ENCODE measurements around the gene NOXA1. TPM values are rescaled to one million over a fixed set of nuclear protein-coding genes. Genes with fewer than 3 reads are reported as not detected.
A peak's percentile ranks its signal among the peaks of the same experiment; 100 is the strongest.

The NOXA1 gene
- total and polyA plus RNA-seq, 2 donors from 2014 or later, result 19.1 to 21.8 TPM

- H3K9me3 ChIP-seq (ENCODE audit: control insufficient read depth in 2 of 3, insufficient read depth in 1 of 3, low read length in 3 of 3), result no peaks in the 10 kb centered on the region
- no peaks in the 10 kb centered on the region for H3K36me3 ChIP-seq (ENCODE audit: control insufficient read depth in 2 of 3, insufficient read depth in 3 of 3, low read length in 3 of 3)
- DNase-seq (peak; percentile 84 to 90 (median 88)), FAIRE-seq (no peak)
- TF ChIP-seq, protein P1, sequence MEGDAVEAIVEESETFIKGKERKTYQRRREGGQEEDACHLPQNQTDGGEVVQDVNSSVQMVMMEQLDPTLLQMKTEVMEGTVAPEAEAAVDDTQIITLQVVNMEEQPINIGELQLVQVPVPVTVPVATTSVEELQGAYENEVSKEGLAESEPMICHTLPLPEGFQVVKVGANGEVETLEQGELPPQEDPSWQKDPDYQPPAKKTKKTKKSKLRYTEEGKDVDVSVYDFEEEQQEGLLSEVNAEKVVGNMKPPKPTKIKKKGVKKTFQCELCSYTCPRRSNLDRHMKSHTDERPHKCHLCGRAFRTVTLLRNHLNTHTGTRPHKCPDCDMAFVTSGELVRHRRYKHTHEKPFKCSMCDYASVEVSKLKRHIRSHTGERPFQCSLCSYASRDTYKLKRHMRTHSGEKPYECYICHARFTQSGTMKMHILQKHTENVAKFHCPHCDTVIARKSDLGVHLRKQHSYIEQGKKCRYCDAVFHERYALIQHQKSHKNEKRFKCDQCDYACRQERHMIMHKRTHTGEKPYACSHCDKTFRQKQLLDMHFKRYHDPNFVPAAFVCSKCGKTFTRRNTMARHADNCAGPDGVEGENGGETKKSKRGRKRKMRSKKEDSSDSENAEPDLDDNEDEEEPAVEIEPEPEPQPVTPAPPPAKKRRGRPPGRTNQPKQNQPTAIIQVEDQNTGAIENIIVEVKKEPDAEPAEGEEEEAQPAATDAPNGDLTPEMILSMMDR (IDR thresholded peaks at IDR 0.05; ENCODE audit: borderline replicate concordance, extremely low read depth, insufficient read depth), result peak; percentile 75
- H3K4me1 ChIP-seq (ENCODE audit: control insufficient read depth in 2 of 3, insufficient read depth in 2 of 3, low read depth in 1 of 3, low read length in 3 of 3), result peaks cover 0 to 11% (median 0%) of the 10 kb centered on the region in 3 donors
- intact Hi-C loops (cut with DNase I), result loop anchor here (5.0 kb wide), 1 partner anchor 110 kb away; no protein-coding TSS in a partner anchor
- peak overlapping the region in 1 of 3 donors; percentile 67 for H3K9ac ChIP-seq (ENCODE audit: low read length in 3 of 3)
- no peak overlapping the region for H3K4me3 ChIP-seq (ENCODE audit: low read length in 3 of 3)
- H3K27me3 ChIP-seq (ENCODE audit: control insufficient read depth, insufficient read depth, low read length), result no peaks in the 10 kb centered on the region
- no peak overlapping the region for H3K27ac ChIP-seq (ENCODE audit: low read depth in 2 of 2, low read length in 2 of 2)
These were observed 16.2 kb upstream of the NOXA1 start for GRCh38 chr9:137406876-137407589.

DNA sequence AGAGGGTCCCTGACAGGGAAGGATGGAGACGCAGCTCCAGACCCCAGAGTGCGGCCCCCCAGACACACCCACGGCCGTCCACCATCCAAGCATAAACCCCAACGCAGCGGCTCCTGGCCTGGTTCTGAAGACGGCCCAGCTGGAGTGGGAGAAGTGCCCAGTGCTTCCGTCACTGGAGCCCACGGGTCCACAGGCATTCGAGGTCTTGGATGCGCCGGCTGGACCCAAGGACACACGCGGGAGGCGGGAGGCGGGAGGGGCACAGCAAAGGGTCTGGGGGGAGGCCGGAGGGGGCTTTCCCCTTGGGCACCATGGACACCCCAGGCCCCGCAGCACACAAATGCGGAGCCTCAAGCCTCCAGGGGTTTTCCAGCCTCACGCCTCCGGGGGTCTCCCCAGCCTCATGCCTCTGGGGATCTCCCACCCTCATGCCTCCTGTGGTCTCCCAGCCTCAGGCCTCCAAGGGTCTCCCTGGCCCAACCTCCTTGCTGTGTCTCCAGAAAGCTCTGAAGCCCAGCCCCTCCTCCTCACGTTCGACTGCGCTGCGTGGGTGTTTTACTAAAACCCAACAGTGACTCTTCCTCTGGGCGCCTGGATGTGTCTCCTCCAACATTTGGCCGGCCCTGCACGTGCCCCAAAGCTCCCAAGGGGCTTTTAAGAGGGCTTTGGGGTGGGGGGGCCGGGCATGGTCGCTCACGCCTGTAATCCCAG, 15.4 kb upstream of the NOXA1 start:
- no peak overlapping the region for H3K4me3 ChIP-seq (ENCODE audit: low read length in 3 of 3)
- DNase-seq, result peak in 1 of 5 donors; percentile 84
- intact Hi-C loops (cut with DNase I), result loop anchor here (5.0 kb wide), 1 partner anchor 110 kb away; no protein-coding TSS in a partner anchor

GRCh38 chr9:137408651-137409405, 14.4 kb upstream of the NOXA1 start:
- TF ChIP-seq, protein P1 (IDR thresholded peaks at IDR 0.05; ENCODE audit: borderline replicate concordance, extremely low read depth, insufficient read depth), result no peak
- DNase-seq (peak in 1 of 5 donors; percentile 61), FAIRE-seq (no peak)
- intact Hi-C loops (cut with DNase I), result loop anchor here (5.0 kb wide), 1 partner anchor 112 kb away; no protein-coding TSS in a partner anchor
- H3K4me1 ChIP-seq (ENCODE audit: control insufficient read depth in 2 of 3, insufficient read depth in 2 of 3, low read depth in 1 of 3, low read length in 3 of 3), result peaks cover 0 to 11% (median 0%) of the 10 kb centered on the region in 3 donors
- no peak overlapping the region for H3K27ac ChIP-seq (ENCODE audit: low read depth in 2 of 2, low read length in 2 of 2)
- no peaks in the 10 kb centered on the region for H3K27me3 ChIP-seq (ENCODE audit: control insufficient read depth, insufficient read depth, low read length)
- no peak overlapping the region for H3K9ac ChIP-seq (ENCODE audit: low read length in 3 of 3)
- H3K4me3 ChIP-seq (ENCODE audit: low read length in 3 of 3), result no peak overlapping the region
- H3K9me3 ChIP-seq (ENCODE audit: control insufficient read depth in 2 of 3, insufficient read depth in 1 of 3, low read length in 3 of 3), result no peaks in the 10 kb centered on the region
- no peaks in the 10 kb centered on the region for H3K36me3 ChIP-seq (ENCODE audit: control insufficient read depth in 2 of 3, insufficient read depth in 3 of 3, low read length in 3 of 3)

More for the DNA sequence above, 15.4 kb upstream of the NOXA1 start:
- no peak for FAIRE-seq
- H3K27me3 ChIP-seq (ENCODE audit: control insufficient read depth, insufficient read depth, low read length), result no peaks in the 10 kb centered on the region
- peak overlapping the region in 1 of 3 donors; percentile 67 for H3K9ac ChIP-seq (ENCODE audit: low read length in 3 of 3)
- H3K4me1 ChIP-seq (ENCODE audit: control insufficient read depth in 2 of 3, insufficient read depth in 2 of 3, low read depth in 1 of 3, low read length in 3 of 3), result peaks cover 0 to 11% (median 0%) of the 10 kb centered on the region in 3 donors
- no peaks in the 10 kb centered on the region for H3K36me3 ChIP-seq (ENCODE audit: control insufficient read depth in 2 of 3, insufficient read depth in 3 of 3, low read length in 3 of 3)
- H3K9me3 ChIP-seq (ENCODE audit: control insufficient read depth in 2 of 3, insufficient read depth in 1 of 3, low read length in 3 of 3), result no peaks in the 10 kb centered on the region
- no peak overlapping the region for H3K27ac ChIP-seq (ENCODE audit: low read depth in 2 of 2, low read length in 2 of 2)
- TF ChIP-seq, protein P1 (IDR thresholded peaks at IDR 0.05; ENCODE audit: borderline replicate concordance, extremely low read depth, insufficient read depth), result no peak
